ENCODE measurements around the gene ARMC9.

The ARMC9 gene

GRCh38 chr2:231286964-231287363 lies 88.5 kb downstream of the ARMC9 start:
- no CpG with 5 or more reads among the region's 4 CpGs for WGBS (ENCODE audit: insufficient coverage, insufficient read length)
- DNase-seq (ENCODE audit: low read depth, low spot score), result no peak
- no peaks in the 10 kb centered on the region for H3K4me1 ChIP-seq (ENCODE audit: control insufficient read depth, insufficient read depth, low read length)
- H3K27me3 ChIP-seq (ENCODE audit: control insufficient read depth, insufficient read depth, low read length), result no peaks in the 10 kb centered on the region
- no peak overlapping the region for H3K27ac ChIP-seq (ENCODE audit: low read length)
- H3K4me3 ChIP-seq (ENCODE audit: low read length), result no peak overlapping the region
- peaks cover 2% of the 10 kb centered on the region; the same call in 1 of the 2 replicates for H3K36me3 ChIP-seq (ENCODE audit: control insufficient read depth, insufficient read depth, low read length)
- no peaks in the 10 kb centered on the region for H3K9me3 ChIP-seq (ENCODE audit: control insufficient read depth, insufficient read depth, low read length)

- no peaks in the 10 kb centered on the region for H3K9me3 ChIP-seq (ENCODE audit: control insufficient read depth, insufficient read depth, low read length)
- H3K27ac ChIP-seq (ENCODE audit: low read length), result no peak overlapping the region
Observed at GRCh38 chr2:231287696-231288095, 89.3 kb downstream of the ARMC9 start.

GRCh38 chr2:231288590-231288989 lies 90.2 kb downstream of the ARMC9 start:
- Histone ChIP-seq H3K4me1 (ENCODE audit: control insufficient read depth, insufficient read depth, low read length) (no peaks in the 10 kb centered on the region), H3K9me3 (ENCODE audit: control insufficient read depth, insufficient read depth, low read length) (no peaks in the 10 kb centered on the region), H3K4me3 (ENCODE audit: low read length) (no peak overlapping the region), H3K27me3 (ENCODE audit: control insufficient read depth, insufficient read depth, low read length) (no peaks in the 10 kb centered on the region), H3K27ac (ENCODE audit: low read length) (no peak overlapping the region), H3K36me3 (ENCODE audit: control insufficient read depth, insufficient read depth, low read length) (peaks cover 2% of the 10 kb centered on the region; the same call in 1 of the 2 replicates)
- DNase-seq (ENCODE audit: low read depth, low spot score), result no peak
- no CpG with 5 or more reads among the region's 7 CpGs for WGBS (ENCODE audit: insufficient coverage, insufficient read length)

More at GRCh38 chr2:231287696-231288095, 89.3 kb downstream of the ARMC9 start:
- WGBS (ENCODE audit: insufficient coverage, insufficient read length), result no CpG with 5 or more reads among the region's 5 CpGs
- H3K4me3 ChIP-seq (ENCODE audit: low read length), result no peak overlapping the region
- H3K27me3 ChIP-seq (ENCODE audit: control insufficient read depth, insufficient read depth, low read length), result no peaks in the 10 kb centered on the region
- peaks cover 2% of the 10 kb centered on the region; the same call in 1 of the 2 replicates for H3K36me3 ChIP-seq (ENCODE audit: control insufficient read depth, insufficient read depth, low read length)
- DNase-seq (ENCODE audit: low read depth, low spot score), result no peak
- no peaks in the 10 kb centered on the region for H3K4me1 ChIP-seq (ENCODE audit: control insufficient read depth, insufficient read depth, low read length)

- Histone ChIP-seq H3K36me3 (ENCODE audit: control insufficient read depth, insufficient read depth, low read length) (peaks cover 2% of the 10 kb centered on the region; the same call in 1 of the 2 replicates), H3K9me3 (ENCODE audit: control insufficient read depth, insufficient read depth, low read length) (no peaks in the 10 kb centered on the region), H3K27ac (ENCODE audit: low read length) (no peak overlapping the region), H3K4me3 (ENCODE audit: low read length) (no peak overlapping the region), H3K4me1 (ENCODE audit: control insufficient read depth, insufficient read depth, low read length) (no peaks in the 10 kb centered on the region), H3K27me3 (ENCODE audit: control insufficient read depth, insufficient read depth, low read length) (no peaks in the 10 kb centered on the region)
- no peak for DNase-seq (ENCODE audit: low read depth, low spot score)
- no CpG with 5 or more reads among the region's 2 CpGs for WGBS (ENCODE audit: insufficient coverage, insufficient read length)
Observed at GRCh38 chr2:231290321-231291015, 92.0 kb downstream of the ARMC9 start.

GRCh38 chr2:231292472-231293134 lies 94.2 kb downstream of the ARMC9 start:
- no CpG with 5 or more reads among the region's 8 CpGs for WGBS (ENCODE audit: insufficient coverage, insufficient read length)
- no peak for DNase-seq (ENCODE audit: low read depth, low spot score)
- no peaks in the 10 kb centered on the region for H3K27me3 ChIP-seq (ENCODE audit: control insufficient read depth, insufficient read depth, low read length)
- no peak overlapping the region for H3K4me3 ChIP-seq (ENCODE audit: low read length)
- no peak overlapping the region for H3K27ac ChIP-seq (ENCODE audit: low read length)
- no peaks in the 10 kb centered on the region for H3K9me3 ChIP-seq (ENCODE audit: control insufficient read depth, insufficient read depth, low read length)
- H3K36me3 ChIP-seq (ENCODE audit: control insufficient read depth, insufficient read depth, low read length), result peaks cover 4% of the 10 kb centered on the region; the same call in 1 of the 2 replicates
- no peaks in the 10 kb centered on the region for H3K4me1 ChIP-seq (ENCODE audit: control insufficient read depth, insufficient read depth, low read length)

- Histone ChIP-seq H3K9me3 (ENCODE audit: control insufficient read depth, insufficient read depth, low read length) (no peaks in the 10 kb centered on the region), H3K27ac (ENCODE audit: low read length) (no peak overlapping the region), H3K36me3 (ENCODE audit: control insufficient read depth, insufficient read depth, low read length) (peaks cover 4% of the 10 kb centered on the region; the same call in 1 of the 2 replicates), H3K27me3 (ENCODE audit: control insufficient read depth, insufficient read depth, low read length) (no peaks in the 10 kb centered on the region), H3K4me3 (ENCODE audit: low read length) (no peak overlapping the region), H3K4me1 (ENCODE audit: control insufficient read depth, insufficient read depth, low read length) (no peaks in the 10 kb centered on the region)
- DNase-seq (ENCODE audit: low read depth, low spot score), result no peak
- WGBS (ENCODE audit: insufficient coverage, insufficient read length), result no CpG with 5 or more reads among the region's 4 CpGs
Observed at GRCh38 chr2:231293163-231293562, 94.7 kb downstream of the ARMC9 start.

GRCh38 chr2:231294116-231294515 lies 95.7 kb downstream of the ARMC9 start:
- DNase-seq (ENCODE audit: low read depth, low spot score), result no peak
- no CpG with 5 or more reads among the region's 7 CpGs for WGBS (ENCODE audit: insufficient coverage, insufficient read length)
- Histone ChIP-seq H3K9me3 (ENCODE audit: control insufficient read depth, insufficient read depth, low read length) (no peaks in the 10 kb centered on the region), H3K27ac (ENCODE audit: low read length) (no peak overlapping the region), H3K27me3 (ENCODE audit: control insufficient read depth, insufficient read depth, low read length) (no peaks in the 10 kb centered on the region), H3K36me3 (ENCODE audit: control insufficient read depth, insufficient read depth, low read length) (peaks cover 2% of the 10 kb centered on the region; the same call in 1 of the 2 replicates), H3K4me3 (ENCODE audit: low read length) (no peak overlapping the region), H3K4me1 (ENCODE audit: control insufficient read depth, insufficient read depth, low read length) (no peaks in the 10 kb centered on the region)

- no CpG with 5 or more reads among the region's 10 CpGs for WGBS (ENCODE audit: insufficient coverage, insufficient read length)
- H3K9me3 ChIP-seq (ENCODE audit: control insufficient read depth, insufficient read depth, low read length), result no peaks in the 10 kb centered on the region
Observed at GRCh38 chr2:231294571-231295362, 96.3 kb downstream of the ARMC9 start.

GRCh38 chr2:231295363-231295655 lies 96.9 kb downstream of the ARMC9 start:
- Histone ChIP-seq H3K27ac (ENCODE audit: low read length) (no peak overlapping the region), H3K36me3 (ENCODE audit: control insufficient read depth, insufficient read depth, low read length) (peaks cover 2% of the 10 kb centered on the region; the same call in 1 of the 2 replicates), H3K4me1 (ENCODE audit: control insufficient read depth, insufficient read depth, low read length) (no peaks in the 10 kb centered on the region), H3K4me3 (ENCODE audit: low read length) (no peak overlapping the region), H3K9me3 (ENCODE audit: control insufficient read depth, insufficient read depth, low read length) (no peaks in the 10 kb centered on the region), H3K27me3 (ENCODE audit: control insufficient read depth, insufficient read depth, low read length) (no peaks in the 10 kb centered on the region)
- no CpG with 5 or more reads among the region's 8 CpGs for WGBS (ENCODE audit: insufficient coverage, insufficient read length)
- no peak for DNase-seq (ENCODE audit: low read depth, low spot score)

More at GRCh38 chr2:231294571-231295362, 96.3 kb downstream of the ARMC9 start:
- H3K27me3 ChIP-seq (ENCODE audit: control insufficient read depth, insufficient read depth, low read length), result no peaks in the 10 kb centered on the region
- peaks cover 2% of the 10 kb centered on the region; the same call in 1 of the 2 replicates for H3K36me3 ChIP-seq (ENCODE audit: control insufficient read depth, insufficient read depth, low read length)
- H3K27ac ChIP-seq (ENCODE audit: low read length), result no peak overlapping the region
- H3K4me3 ChIP-seq (ENCODE audit: low read length), result no peak overlapping the region
- no peaks in the 10 kb centered on the region for H3K4me1 ChIP-seq (ENCODE audit: control insufficient read depth, insufficient read depth, low read length)
- DNase-seq (ENCODE audit: low read depth, low spot score), result no peak

GRCh38 chr2:231296401-231296974 lies 98.1 kb downstream of the ARMC9 start:
- DNase-seq (ENCODE audit: low read depth, low spot score), result no peak
- H3K27me3 ChIP-seq (ENCODE audit: control insufficient read depth, insufficient read depth, low read length), result no peaks in the 10 kb centered on the region
- no peak overlapping the region for H3K4me3 ChIP-seq (ENCODE audit: low read length)
- H3K9me3 ChIP-seq (ENCODE audit: control insufficient read depth, insufficient read depth, low read length), result no peaks in the 10 kb centered on the region
- WGBS (ENCODE audit: insufficient coverage, insufficient read length), result no CpG with 5 or more reads among the region's 13 CpGs
- no peak overlapping the region for H3K27ac ChIP-seq (ENCODE audit: low read length)
- H3K4me1 ChIP-seq (ENCODE audit: control insufficient read depth, insufficient read depth, low read length), result no peaks in the 10 kb centered on the region
- peaks cover 2% of the 10 kb centered on the region; the same call in 1 of the 2 replicates for H3K36me3 ChIP-seq (ENCODE audit: control insufficient read depth, insufficient read depth, low read length)
